ENCODE measurements around the gene IFIT2.

DNA sequence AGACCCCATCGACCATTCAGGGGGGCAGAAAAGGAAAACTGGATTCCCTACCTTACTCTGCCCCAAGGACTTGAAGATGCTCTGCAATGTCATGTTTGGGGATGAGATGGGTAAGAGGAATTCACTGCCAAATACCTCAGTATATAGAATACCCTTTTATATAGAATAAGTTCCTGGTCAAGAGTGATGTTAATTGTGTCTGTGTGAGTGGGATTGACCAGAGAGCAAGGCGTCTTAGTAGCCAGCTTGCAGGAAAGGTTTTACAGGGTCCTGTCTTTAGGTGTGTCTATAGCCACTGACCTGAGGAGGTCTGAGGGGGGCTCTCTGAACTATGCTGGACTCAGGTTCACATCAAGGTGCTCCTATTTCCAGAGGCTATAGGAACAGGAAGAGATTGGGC, 27.3 kb downstream of the IFIT2 start:
- TF ChIP-seq, protein P1, sequence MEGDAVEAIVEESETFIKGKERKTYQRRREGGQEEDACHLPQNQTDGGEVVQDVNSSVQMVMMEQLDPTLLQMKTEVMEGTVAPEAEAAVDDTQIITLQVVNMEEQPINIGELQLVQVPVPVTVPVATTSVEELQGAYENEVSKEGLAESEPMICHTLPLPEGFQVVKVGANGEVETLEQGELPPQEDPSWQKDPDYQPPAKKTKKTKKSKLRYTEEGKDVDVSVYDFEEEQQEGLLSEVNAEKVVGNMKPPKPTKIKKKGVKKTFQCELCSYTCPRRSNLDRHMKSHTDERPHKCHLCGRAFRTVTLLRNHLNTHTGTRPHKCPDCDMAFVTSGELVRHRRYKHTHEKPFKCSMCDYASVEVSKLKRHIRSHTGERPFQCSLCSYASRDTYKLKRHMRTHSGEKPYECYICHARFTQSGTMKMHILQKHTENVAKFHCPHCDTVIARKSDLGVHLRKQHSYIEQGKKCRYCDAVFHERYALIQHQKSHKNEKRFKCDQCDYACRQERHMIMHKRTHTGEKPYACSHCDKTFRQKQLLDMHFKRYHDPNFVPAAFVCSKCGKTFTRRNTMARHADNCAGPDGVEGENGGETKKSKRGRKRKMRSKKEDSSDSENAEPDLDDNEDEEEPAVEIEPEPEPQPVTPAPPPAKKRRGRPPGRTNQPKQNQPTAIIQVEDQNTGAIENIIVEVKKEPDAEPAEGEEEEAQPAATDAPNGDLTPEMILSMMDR (IDR thresholded peaks at IDR 0.05; ENCODE audit: poor library complexity): no peak
- no peak for TF ChIP-seq EZH2 (IDR thresholded peaks at IDR 0.05; ENCODE audit: borderline replicate concordance)
- no peak for TF ChIP-seq EZH2phosphoT487 (IDR thresholded peaks at IDR 0.05; ENCODE audit: low read depth, severe bottlenecking, unreplicated experiment)
